SK-N-MC (cell line): ENCODE data around the gene ATF3.

ENCODE experiments used
- EZH2 ChIP-seq: fragments of 200-600 bp; sonication (generic); IDR thresholded peaks from one replicate; pipeline ENCODE4 v1.6.1; 2017; ENCODE audit warnings: antibody characterized with exemption
- POLR2AphosphoS5 ChIP-seq: IDR thresholded peaks from 2 replicates; pipeline ENCODE4 v1.6.1; 2012; ENCODE audit warnings: mild to moderate bottlenecking, low read depth, low read length, borderline replicate concordance

GRCh38 chr1:212589446-212589845, 19.1 kb upstream of the ATF3 start:
- no peak for TF ChIP-seq POLR2AphosphoS5
- TF ChIP-seq EZH2 = no peak
